ENCODE results near the gene DBH.

Gene DBH

GRCh38 chr9:133608382-133608781 lies 27.8 kb upstream of the DBH start:
- TF ChIP-seq CTCF (IDR thresholded peaks at IDR 0.05; ENCODE audit: low read depth, low read length, missing control alignments), result no peak
- DNase-seq (ENCODE audit: extremely low read depth, low read depth), result no peak
- H3K4me3 ChIP-seq (replicated peaks; ENCODE audit: low read depth, low read length), result no peak overlapping the region

GRCh38 chr9:133608889-133609288 lies 27.3 kb upstream of the DBH start:
- DNase-seq (ENCODE audit: extremely low read depth, low read depth), result no peak
- TF ChIP-seq CTCF (IDR thresholded peaks at IDR 0.05; ENCODE audit: low read depth, low read length, missing control alignments), result no peak
- no peak overlapping the region for H3K4me3 ChIP-seq (replicated peaks; ENCODE audit: low read depth, low read length)

GRCh38 chr9:133609311-133610098 lies 26.7 kb upstream of the DBH start, which contains the start of gene FAM163B:
Gene FAM163B (minus strand): TSS chr9:133609389. CDS start chr9:133580223, 29,166 bp downstream.
- no peak for DNase-seq (ENCODE audit: extremely low read depth, low read depth)
- no peak for TF ChIP-seq CTCF (IDR thresholded peaks at IDR 0.05; ENCODE audit: low read depth, low read length, missing control alignments)
- H3K4me3 ChIP-seq (replicated peaks; ENCODE audit: low read depth, low read length), result no peak within 1 kb of the TSS

- no peak for DNase-seq (ENCODE audit: extremely low read depth, low read depth)
- no peak for TF ChIP-seq CTCF (IDR thresholded peaks at IDR 0.05; ENCODE audit: low read depth, low read length, missing control alignments)
- no peak overlapping the region for H3K4me3 ChIP-seq (replicated peaks; ENCODE audit: low read depth, low read length)
Observed at GRCh38 chr9:133610845-133611244, 25.3 kb upstream of the DBH start.

GRCh38 chr9:133612051-133612450 lies 24.1 kb upstream of the DBH start:
- no peak overlapping the region for H3K4me3 ChIP-seq (replicated peaks; ENCODE audit: low read depth, low read length)
- DNase-seq (ENCODE audit: extremely low read depth, low read depth), result no peak
- no peak for TF ChIP-seq CTCF (IDR thresholded peaks at IDR 0.05; ENCODE audit: low read depth, low read length, missing control alignments)

GRCh38 chr9:133612816-133613215 lies 23.3 kb upstream of the DBH start:
- TF ChIP-seq CTCF (IDR thresholded peaks at IDR 0.05; ENCODE audit: low read depth, low read length, missing control alignments), result no peak
- DNase-seq (ENCODE audit: extremely low read depth, low read depth), result no peak
- no peak overlapping the region for H3K4me3 ChIP-seq (replicated peaks; ENCODE audit: low read depth, low read length)

Measured in HFF-Myc (cell line).